ENCODE results near the gene PXT1.

Gene PXT1

GRCh38 chr6:36478051-36478526 is 35.4 kb upstream of the PXT1 start:
- Histone ChIP-seq H3K4me2 (no peak overlapping the region), H3K27ac (no peak overlapping the region), H3K79me2 (ENCODE audit: insufficient read depth, low read depth) (no peaks in the 10 kb centered on the region), H3K27me3 (ENCODE audit: insufficient read depth, low read depth) (no peaks in the 10 kb centered on the region), H3K9ac (no peak overlapping the region), H3K4me3 (IDR thresholded peaks at IDR 0.05; ENCODE audit: insufficient read depth, low read depth, low read length) (no peak overlapping the region), H3K36me3 (ENCODE audit: insufficient read depth) (no peaks in the 10 kb centered on the region; the same call in 1 of the 2 replicates), H3K4me1 (ENCODE audit: low read depth, poor library complexity, severe bottlenecking) (no peaks in the 10 kb centered on the region), H2AFZ (ENCODE audit: low read depth) (no peak overlapping the region), H4K20me1 (ENCODE audit: insufficient read depth) (no peaks in the 10 kb centered on the region)
- TF ChIP-seq CTCF (conservative IDR thresholded peaks at IDR 0.05; ENCODE audit: low read depth, low read length), result no peak

- Histone ChIP-seq H3K4me1 (ENCODE audit: low read depth, poor library complexity, severe bottlenecking) (no peaks in the 10 kb centered on the region), H4K20me1 (ENCODE audit: insufficient read depth) (no peaks in the 10 kb centered on the region), H3K27ac (no peak overlapping the region), H3K4me3 (IDR thresholded peaks at IDR 0.05; ENCODE audit: insufficient read depth, low read depth, low read length) (no peak overlapping the region), H3K4me2 (no peak overlapping the region), H3K79me2 (ENCODE audit: insufficient read depth, low read depth) (peaks cover 40% of the 10 kb centered on the region), H2AFZ (ENCODE audit: low read depth) (no peak overlapping the region), H3K27me3 (ENCODE audit: insufficient read depth, low read depth) (no peaks in the 10 kb centered on the region), H3K36me3 (ENCODE audit: insufficient read depth) (no peaks in the 10 kb centered on the region; the same call in 1 of the 2 replicates), H3K9ac (no peak overlapping the region)
- no peak for TF ChIP-seq CTCF (conservative IDR thresholded peaks at IDR 0.05; ENCODE audit: low read depth, low read length)
These were observed 27.3 kb upstream of the PXT1 start for GRCh38 chr6:36469946-36470345.

GRCh38 chr6:36469148-36469661 is 26.6 kb upstream of the PXT1 start:
- H3K36me3 ChIP-seq (ENCODE audit: insufficient read depth), result no peaks in the 10 kb centered on the region
- H3K27me3 ChIP-seq (ENCODE audit: insufficient read depth, low read depth), result no peaks in the 10 kb centered on the region
- H3K4me1 ChIP-seq (ENCODE audit: low read depth, poor library complexity, severe bottlenecking), result no peaks in the 10 kb centered on the region
- H4K20me1 ChIP-seq (ENCODE audit: insufficient read depth), result no peaks in the 10 kb centered on the region
- H3K79me2 ChIP-seq (ENCODE audit: insufficient read depth, low read depth), result peaks cover 48% of the 10 kb centered on the region
- H2AFZ ChIP-seq (ENCODE audit: low read depth), result no peak overlapping the region
- TF ChIP-seq CTCF (conservative IDR thresholded peaks at IDR 0.05; ENCODE audit: low read depth, low read length), result no peak
- H3K27ac ChIP-seq, result no peak overlapping the region
- no peak overlapping the region for H3K4me3 ChIP-seq (IDR thresholded peaks at IDR 0.05; ENCODE audit: insufficient read depth, low read depth, low read length)
- H3K4me2 ChIP-seq, result no peak overlapping the region
- H3K9ac ChIP-seq, result no peak overlapping the region

GRCh38 chr6:36467625-36468024 is 25.0 kb upstream of the PXT1 start:
- Histone ChIP-seq H4K20me1 (ENCODE audit: insufficient read depth) (no peaks in the 10 kb centered on the region), H3K27ac (no peak overlapping the region), H3K4me3 (IDR thresholded peaks at IDR 0.05; ENCODE audit: insufficient read depth, low read depth, low read length) (no peak overlapping the region), H3K4me1 (ENCODE audit: low read depth, poor library complexity, severe bottlenecking) (no peaks in the 10 kb centered on the region), H2AFZ (ENCODE audit: low read depth) (no peak overlapping the region), H3K79me2 (ENCODE audit: insufficient read depth, low read depth) (peaks cover 58% of the 10 kb centered on the region), H3K27me3 (ENCODE audit: insufficient read depth, low read depth) (no peaks in the 10 kb centered on the region), H3K4me2 (no peak overlapping the region), H3K9ac (no peak overlapping the region), H3K36me3 (ENCODE audit: insufficient read depth) (no peaks in the 10 kb centered on the region)
- no peak for TF ChIP-seq CTCF (conservative IDR thresholded peaks at IDR 0.05; ENCODE audit: low read depth, low read length)

All from KMS-11 (cell line).